Ishikawa (cell line): ENCODE data around the gene DEXI.
A peak's percentile ranks its signal among the peaks of the same experiment; 100 is the strongest.

ENCODE experiments used
- CEBPB ChIP-seq: IDR thresholded peaks from 2 replicates; pipeline ENCODE4 v1.6.1; 2012
- CREB1 ChIP-seq: IDR thresholded peaks from 2 replicates; pipeline ENCODE4 v1.6.1; 2012; ENCODE audit warnings: low read depth
- EGR1 ChIP-seq: IDR thresholded peaks from 2 replicates; pipeline ENCODE4 v1.6.1; 2012
- EP300 ChIP-seq: IDR thresholded peaks from 2 replicates; pipeline ENCODE4 v1.6.1; 2012; ENCODE audit warnings: borderline replicate concordance
- FOXM1 ChIP-seq: IDR thresholded peaks from 2 replicates; pipeline ENCODE4 v1.6.1; 2012; ENCODE audit warnings: low read depth, borderline replicate concordance
- MAX ChIP-seq: IDR thresholded peaks from 2 replicates; pipeline ENCODE4 v1.6.1; 2012
- NFIC ChIP-seq: IDR thresholded peaks from 2 replicates; pipeline ENCODE4 v1.6.1; 2012
- RAD21 ChIP-seq: IDR thresholded peaks from 2 replicates; pipeline ENCODE4 v1.6.1; 2012; ENCODE audit warnings: low read depth
- REST ChIP-seq: IDR thresholded peaks from 2 replicates; pipeline ENCODE4 v1.6.1; 2012; ENCODE audit warnings: low read depth, mild to moderate bottlenecking
- TAF1 ChIP-seq: IDR thresholded peaks from 2 replicates; pipeline ENCODE4 v1.6.1; 2012; ENCODE audit warnings: low read depth, mild to moderate bottlenecking
- TCF12 ChIP-seq: IDR thresholded peaks from 2 replicates; pipeline ENCODE4 v1.6.1; 2012; ENCODE audit warnings: low read depth
- TEAD4 ChIP-seq: IDR thresholded peaks from 2 replicates; pipeline ENCODE4 v1.6.1; 2012
- USF1 ChIP-seq: IDR thresholded peaks from 2 replicates; pipeline ENCODE4 v1.6.1; 2012
- YY1 ChIP-seq: IDR thresholded peaks from 2 replicates; pipeline ENCODE4 v1.6.1; 2012; ENCODE audit warnings: low read depth
- ZBTB7A ChIP-seq: IDR thresholded peaks from 2 replicates; pipeline ENCODE4 v1.6.1; 2012; ENCODE audit warnings: low read depth

The DEXI gene

GRCh38 chr16:10942352-10943063 lies at the start of gene DEXI:
TSS of gene DEXI (minus strand) at chr16:10942468. CDS start at chr16:10942005, 463 bp downstream.
- TF ChIP-seq NFIC (no peak), CREB1 (no peak), RAD21 (no peak), USF1 (no peak), MAX (no peak; the same call in 1 of the 2 replicates), FOXM1 (no peak), REST (no peak), TEAD4 (no peak), EGR1 (peak; percentile 61), YY1 (no peak; the same call in 1 of the 2 replicates), TAF1 (0 out of 2 replicates have a peak, but pooled peaks have one; percentile 36), EP300 (no peak), TCF12 (no peak)

DNA sequence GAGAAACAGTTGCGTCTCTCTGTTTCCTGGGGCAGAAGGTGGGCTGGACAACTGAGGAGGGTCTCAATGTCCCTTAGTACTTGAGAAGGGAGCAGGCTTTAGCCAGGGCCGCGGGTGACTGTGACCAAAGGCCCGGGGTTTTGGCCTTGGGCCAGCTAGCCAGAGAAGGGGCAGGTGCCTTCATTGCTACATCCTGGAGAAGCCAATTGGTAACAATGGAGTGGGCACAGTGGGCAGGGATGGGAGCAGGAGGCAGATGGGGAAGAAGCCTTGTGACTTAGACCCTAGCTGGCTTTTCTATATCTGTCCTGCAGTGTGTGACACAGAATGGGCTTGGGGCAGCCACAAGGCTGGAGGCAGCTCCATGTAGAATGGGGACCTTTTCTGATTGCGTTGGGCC lies 48.1 kb upstream of the DEXI start:
- TF ChIP-seq NFIC (0 out of 2 replicates have a peak, but pooled peaks have one; percentile 13), CEBPB (no peak), REST (no peak), YY1 (no peak), EP300 (no peak), TEAD4 (no peak), TCF12 (no peak), EGR1 (no peak), RAD21 (no peak)

GRCh38 chr16:10989559-10989958 lies 47.3 kb upstream of the DEXI start:
- TF ChIP-seq TAF1 (no peak), NFIC (no peak), EGR1 (no peak)

GRCh38 chr16:10988879-10989278 lies 46.6 kb upstream of the DEXI start:
- TF ChIP-seq USF1 (no peak), TCF12 (no peak), RAD21 (no peak), FOXM1 (no peak), YY1 (no peak), EGR1 (no peak), ZBTB7A (no peak), MAX (no peak), REST (no peak), NFIC (no peak), EP300 (no peak), TEAD4 (no peak), TAF1 (no peak), CEBPB (no peak), CREB1 (no peak)
